Embryonic facial prominence (tissue), 1 donor: Measurements from ENCODE around the gene LKAAEAR1.

ENCODE experiments used
- DNase-seq: peaks from one replicate; pipeline ENCODE4 v3.0.0-alpha.2; 2016; ENCODE audit errors: extremely low spot score

The LKAAEAR1 gene

DNA sequence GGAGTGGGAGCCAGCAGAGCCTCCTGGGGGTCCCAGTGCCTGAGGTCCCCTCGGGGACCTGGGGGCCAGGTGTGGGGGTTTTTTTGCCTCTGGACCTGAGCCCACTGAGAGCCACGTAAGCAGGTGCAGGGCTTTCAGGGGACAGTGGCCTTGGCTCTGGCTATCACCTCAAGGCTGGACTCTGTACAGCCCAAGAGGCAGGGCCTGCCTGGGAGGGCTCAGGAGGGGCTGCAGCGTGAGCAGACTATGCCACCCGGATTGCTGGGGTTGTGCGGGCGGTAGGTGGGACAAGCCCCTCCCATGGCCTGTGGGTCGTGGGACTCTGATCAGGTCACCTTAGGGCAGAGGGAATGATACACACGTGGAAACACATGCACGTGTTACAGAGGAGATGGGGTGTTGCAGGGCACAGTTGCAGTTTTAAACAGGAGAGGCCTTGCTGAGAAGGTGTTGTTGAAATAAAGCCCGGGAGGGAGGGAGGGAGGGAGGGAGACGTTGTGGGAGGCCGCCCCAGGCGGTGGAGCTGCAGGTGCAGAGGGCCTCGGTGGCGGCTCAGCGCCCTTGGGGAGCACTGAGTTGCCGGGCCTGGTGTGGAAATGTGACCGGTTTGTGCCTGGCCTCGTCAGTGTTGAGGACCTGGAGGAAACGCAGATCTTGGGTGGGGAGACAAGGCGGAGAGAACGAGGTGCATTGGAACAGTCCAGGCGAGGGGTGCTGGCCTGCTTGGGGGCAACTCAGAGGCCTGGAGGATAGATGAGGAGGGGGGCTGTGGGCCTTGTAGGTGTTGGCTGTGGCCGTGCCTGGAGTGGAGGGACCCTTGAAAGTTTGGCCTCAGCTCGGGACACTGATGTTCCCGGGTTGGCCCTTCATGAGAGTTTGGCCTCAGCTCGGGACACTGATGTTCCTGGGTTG lies 18.9 kb downstream of the LKAAEAR1 start:
- no peak for DNase-seq

DNA sequence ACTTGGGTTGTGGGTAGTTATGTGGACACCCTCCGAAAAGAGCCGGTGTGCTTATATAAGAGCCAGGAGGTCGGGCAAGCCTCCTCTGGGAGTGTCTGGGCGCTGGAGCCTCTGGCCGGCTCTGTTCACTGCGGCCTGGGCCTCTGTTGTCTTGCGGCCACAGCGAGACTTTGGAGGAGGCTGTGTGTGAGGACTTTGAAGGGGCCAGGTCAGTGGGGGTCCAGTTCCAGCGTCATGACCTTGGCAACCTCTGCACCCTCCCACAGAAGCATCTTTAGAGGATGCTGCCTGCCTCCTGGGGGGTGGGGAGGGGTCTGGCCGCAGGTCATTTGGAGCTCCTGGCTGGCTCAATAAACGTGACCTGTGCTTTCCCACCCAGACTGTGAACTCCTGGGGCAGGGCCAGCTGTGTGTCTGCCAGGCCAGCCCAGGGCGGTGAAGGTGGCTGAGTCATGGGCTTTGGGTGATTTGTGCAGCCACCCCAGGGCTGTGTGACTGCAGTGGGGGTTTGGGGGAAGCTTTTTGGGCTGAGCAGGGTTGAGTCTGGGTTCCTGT lies 20.0 kb downstream of the LKAAEAR1 start:
- DNase-seq, result no peak

DNA sequence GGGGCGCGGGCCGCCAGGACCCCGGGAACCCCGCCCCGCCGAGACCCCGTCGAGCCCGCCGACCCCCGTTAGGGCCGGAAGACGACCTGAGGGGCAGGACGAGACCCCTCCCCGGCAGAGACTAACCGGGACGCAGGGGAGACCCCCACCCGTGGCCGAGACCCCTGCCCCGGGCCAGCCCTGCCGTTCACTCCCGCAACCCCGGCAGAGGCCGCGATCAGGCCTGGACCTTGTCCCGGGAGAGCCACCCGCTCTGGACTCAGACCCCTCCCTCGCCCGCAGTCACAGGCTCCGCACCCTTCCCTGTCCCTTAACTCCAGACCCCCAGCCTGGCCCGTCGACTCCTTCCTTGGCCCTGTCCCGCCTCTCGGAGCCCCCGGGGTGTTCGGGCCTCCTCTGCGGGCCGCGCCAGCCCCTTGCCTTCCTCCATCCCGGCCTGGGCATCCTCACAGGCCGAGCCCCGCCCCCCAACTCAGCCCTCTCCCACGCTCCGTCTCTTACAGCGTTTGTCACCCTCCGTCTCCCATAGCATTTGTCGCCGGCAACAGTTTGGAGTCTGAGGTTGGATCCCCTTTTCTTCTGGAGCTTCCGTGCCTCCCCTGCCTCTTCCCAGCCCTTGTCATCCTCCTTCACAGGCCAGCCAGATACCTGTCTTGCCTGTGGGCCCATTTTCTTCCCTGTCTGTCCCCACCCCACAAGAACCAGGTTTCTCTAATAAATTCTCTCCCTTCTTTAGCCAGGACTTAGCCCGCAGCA lies 20.6 kb downstream of the LKAAEAR1 start:
- DNase-seq, result no peak

DNA sequence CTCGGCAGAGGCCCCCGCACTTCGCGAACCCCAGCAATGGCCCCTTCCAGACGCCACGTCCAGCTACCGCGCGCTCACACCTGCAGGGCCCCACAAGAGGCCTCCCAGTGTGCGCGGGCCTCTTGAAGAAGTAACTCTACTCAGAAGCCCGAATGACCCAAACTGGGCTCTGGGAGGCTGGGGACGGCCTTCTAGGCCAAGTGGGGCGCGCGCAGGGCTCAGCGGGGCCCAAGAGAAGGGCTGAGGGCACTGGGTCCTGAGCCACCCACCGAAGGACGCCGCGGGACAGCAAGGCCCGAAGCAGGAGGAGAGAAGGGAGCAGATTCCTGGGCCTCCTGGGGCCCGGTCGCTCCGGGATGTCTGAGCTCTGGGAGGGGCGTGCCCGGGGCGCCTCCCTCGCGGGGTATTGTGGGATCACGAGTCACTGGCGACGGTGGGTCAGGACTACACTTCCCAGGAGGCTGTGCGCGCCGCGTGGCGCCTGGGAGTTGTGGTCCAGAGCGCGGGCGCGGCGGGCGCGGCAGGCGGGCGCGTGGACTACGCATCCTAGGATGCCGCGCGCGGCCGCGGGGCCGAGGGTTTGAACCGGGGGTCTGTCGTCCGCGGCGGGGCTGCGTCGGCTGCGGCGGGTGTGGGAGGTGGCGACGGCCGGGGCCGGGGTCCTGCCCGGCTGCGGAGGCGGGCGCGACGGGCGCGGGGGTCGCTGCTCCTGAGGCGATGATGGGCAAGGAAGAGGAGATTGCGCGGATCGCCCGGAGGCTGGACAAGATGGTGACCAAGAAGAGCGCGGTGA lies 21.4 kb downstream of the LKAAEAR1 start, which contains the start of gene TCEA2:
TSS of gene TCEA2 (plus strand) at position 603 of the 793 bp plus-strand sequence. CDS start at position 718, 115 bp downstream.
- peak; percentile 90 for DNase-seq

DNA sequence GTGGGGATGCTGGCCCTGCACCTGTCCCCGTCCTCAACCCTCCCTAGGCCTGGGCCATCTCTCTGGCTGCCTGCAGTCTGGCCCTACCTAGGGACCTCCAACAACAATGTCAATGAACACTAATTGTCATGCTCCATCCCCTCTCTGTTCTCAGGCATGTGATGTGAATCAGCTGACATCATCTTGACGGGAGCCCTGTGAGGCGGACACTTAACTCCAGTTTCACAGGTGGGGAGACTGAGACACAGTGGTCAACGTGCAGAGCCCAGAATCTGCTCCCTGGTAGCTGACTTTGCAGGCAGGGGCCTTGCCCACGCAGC lies 22.0 kb downstream of the LKAAEAR1 start:
- DNase-seq, result no peak

DNA sequence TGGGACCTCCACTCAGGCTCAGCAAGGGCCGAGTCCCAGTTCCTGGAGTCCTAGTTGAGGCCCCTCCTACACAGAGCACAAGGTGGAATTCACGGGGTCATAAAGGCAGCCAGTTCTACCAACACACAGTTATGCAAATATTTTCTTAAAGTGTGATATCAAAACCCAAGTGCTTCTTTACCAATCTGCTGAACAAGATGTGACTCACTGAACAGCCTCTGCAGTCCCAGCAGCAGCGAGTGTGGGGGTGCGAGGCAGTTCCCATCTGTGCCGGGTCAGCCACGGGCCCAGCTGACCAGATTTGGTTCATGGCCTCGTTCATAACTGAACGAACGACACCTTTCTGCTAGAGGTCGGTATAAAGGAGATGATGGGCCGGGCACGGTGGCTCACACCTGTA lies 25.7 kb downstream of the LKAAEAR1 start:
- DNase-seq, result no peak

DNA sequence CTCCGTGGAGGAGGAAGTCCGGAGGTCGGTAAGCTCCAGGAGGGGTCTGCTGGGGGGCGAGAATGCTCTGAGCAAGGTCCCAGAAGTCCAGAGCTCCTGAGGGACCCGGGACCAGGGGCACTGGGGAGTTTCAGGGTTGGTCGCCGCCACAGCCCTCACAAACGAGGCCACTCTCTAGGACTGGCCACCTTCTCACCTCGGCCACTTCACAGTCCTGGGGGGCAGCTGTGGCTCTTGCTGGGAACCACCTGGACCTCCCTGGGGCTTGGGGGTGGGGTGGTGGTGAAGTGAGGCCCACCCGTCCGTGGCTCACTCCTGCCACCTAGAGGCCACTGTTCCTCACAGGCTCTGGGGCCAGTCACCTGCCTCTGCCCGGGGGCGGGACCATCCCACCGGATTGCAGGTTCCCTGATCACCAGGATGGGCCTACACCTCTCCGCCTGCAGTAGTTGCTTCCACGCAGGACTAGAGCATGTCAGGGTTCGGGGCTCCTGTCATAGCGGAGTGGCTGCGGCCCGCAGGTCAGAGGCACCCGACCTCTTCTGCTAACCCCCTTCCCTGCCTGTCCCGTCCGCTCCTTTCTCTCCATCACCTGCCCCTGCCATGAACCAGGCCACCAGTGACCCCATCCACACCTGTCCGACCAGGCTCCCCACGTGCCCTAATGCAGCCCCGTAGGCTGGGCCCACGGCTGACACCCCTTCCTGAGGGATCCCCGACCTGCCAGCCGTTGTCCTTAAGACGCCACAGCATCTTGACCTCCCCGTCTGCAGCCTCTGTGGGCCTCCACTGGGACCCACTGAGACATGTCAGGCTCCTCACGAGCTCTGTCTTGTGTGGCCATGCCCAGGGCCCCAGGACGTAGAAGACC lies 26.3 kb downstream of the LKAAEAR1 start:
- DNase-seq, result no peak

DNA sequence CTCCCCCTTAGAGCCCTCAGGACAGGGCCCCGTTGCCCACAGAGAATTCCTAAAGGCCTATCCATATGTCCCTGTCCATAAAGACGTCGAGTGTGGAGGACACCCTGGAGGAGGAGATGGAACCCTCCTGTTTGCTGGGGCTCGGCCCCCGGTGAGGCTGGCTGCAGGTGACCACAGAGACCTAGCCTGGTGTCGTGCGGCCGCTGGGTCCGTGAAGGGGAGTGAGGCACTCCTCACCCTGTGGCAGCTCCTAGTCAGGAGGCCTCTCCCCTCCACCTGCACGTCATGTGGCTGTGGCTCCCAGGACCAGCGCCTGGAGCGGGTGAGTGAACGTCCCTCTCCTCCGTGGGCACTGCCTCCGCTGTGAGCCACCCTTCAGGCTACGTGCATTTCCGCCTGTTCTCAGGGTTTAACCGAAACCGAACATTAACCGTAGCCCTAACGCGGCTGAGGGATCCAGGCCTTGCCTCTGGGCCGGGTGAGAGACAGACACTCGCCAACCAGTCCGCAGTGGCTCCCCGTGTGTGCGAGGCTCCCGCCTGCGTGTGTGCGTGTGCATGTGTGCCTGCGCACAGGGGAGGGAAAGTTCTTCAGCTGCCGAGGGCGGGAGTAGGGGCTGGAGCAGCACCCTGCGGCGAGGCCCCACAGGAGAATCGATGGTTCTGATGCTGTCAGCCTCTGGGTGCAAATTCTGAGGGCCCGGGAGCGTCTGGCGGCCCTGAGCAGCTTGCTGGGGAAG lies 27.1 kb downstream of the LKAAEAR1 start:
- no peak for DNase-seq

DNA sequence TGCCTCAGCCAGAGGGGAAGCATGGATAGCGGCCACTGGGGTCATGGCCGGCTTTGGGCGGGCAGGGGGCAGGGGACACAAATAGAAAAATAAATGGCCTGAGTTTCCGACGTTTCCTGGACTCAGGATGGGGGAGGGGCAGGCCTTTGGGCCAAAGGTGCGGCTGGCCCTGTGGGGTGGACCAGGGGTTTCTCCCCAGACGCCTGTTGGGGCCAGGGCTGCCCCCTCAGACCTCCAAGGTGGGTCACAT lies 27.6 kb downstream of the LKAAEAR1 start:
- no peak for DNase-seq

DNA sequence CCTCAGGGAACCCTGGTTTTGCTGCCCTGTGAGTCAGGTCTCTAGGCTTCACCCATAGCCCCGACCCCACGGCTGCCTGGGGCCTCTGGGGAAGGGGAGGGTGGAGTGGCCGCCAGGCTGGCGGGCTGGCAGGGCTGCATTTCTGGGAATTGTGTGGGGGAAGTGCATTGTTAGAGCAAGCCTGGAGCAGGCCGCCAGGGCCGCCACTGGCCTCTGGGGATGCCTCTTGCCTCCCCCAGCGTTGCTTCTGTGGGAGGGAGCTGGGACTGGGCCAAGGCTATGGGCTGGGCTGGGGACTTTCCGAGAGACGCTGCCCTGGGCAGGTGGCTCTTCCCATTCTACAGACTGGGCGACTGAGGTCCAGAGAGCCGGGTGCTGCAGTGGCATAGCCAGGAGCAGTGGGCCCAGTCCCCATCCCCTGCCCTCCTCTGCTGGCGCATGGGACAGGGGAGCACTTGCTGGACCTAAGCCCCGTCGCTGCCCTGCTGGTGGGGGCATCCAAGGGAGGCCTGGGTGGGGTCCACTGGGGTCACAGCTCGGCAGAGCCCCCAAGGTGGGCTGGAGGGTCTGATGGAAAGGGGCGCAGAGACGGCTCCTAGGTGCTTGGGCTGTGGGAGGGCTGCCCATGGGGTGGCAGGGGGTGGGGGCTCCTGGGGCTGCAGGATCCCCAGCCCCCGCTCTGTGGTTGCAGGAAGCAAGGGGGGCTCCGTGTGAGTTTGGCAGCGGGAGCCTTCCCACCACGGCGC lies 28.1 kb downstream of the LKAAEAR1 start:
- no peak for DNase-seq

DNA sequence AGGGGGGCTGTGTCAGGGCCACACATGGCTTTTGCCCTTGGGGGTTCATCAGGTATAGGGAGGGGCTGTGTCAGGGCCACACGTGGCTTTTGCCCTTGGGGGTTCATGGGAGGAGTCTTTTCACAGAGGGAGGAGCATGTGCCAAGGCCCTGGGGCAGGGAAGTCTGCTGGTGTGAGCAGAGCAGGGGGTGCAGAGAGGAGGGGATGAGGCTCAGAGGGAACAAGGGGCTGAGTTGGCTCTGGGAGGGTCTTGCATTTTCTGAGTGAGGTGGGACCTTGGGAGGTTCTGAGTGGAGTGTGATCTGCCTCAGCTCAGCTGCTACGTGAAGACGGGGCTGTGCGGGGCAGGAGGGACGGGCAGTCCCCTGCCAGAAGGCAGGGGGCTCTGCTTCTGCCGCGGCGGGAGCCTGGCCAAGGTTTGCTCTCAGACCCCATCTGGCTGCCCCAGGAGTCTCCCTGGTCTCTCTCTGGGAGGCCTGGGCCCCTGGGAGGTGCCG lies 28.8 kb downstream of the LKAAEAR1 start:
- DNase-seq, result no peak

DNA sequence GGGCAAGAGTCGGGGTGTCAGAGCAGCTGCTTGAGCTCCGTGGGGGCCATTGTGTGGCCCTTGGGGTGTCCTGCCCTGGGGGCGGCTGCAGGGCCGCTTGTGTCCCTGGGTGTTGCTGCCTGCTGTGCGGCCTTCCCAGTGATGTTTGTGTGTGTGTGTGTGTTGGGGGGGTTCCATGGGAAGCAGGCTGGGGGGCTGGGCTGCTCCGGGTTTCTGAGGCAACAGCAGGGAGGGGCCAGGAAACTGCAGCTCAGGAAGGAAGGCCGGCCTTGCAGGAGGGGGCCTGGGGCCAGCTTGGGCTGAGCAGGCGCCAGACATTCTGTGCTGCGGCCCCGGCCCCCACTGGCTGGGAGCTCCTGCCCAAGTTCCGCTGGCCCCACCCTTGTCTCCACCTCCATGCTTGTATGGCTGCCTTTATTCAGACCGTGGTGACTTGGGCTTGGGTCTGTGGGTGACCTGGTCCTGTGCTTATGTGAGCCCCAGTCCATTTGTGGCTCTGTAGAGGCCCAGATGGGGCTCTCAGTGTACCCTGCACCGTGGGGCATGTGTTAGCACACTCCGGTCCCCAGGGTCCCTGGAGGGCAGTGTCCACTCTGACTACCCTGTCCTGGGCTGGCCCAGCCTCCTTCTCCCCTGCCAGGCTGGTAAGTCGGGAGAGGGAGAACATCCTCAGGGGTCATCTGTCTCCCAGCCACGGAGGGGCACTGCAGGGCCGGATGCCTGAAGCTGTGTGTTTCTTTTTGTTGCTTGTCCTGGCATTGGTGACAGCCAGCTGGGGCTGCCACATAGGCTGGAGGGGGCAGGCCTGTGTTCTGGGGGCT lies 30.1 kb downstream of the LKAAEAR1 start:
- DNase-seq, result no peak

DNA sequence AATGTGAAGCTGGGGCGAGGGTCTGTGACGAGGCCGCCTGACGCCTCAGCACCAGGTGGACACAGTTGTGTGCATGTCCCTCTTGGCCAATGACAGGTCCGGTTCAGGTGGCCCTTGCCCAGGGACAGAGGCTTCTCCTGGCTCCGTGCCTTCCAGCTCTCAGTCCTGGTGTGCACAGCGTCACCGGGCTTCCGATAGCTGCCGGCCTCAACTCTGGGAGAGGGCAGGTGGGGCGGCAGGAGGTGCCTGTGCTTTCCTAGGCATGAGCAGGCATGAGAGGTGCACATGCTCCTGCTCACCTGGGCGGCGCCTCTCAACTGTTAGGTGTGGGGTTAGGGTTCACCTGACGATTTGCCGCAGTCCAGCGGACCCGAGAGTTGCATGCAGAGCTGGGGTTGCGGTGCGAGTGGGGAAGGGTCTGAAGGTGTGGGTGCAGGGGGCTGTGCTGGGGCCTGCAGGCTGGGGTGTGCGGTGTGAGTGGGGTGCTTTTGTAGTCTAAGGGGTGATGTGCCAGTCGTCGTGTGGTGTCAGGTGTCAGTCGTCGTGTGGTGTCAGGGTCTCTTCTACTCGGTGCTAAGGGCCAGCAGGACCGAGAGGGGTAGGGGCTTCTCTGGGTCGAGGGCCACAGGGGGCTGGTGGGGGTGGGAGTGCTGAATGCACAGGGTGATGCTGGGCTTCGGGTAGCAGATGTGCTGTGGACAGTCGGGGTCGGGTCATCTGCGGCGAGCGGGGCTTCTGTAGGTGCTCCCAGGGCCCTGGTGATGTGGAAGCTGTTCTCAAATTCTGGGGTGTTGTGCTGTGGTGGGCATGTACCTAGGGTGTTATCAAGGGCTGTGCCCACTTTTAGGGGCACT lies 31.0 kb downstream of the LKAAEAR1 start:
- no peak for DNase-seq

DNA sequence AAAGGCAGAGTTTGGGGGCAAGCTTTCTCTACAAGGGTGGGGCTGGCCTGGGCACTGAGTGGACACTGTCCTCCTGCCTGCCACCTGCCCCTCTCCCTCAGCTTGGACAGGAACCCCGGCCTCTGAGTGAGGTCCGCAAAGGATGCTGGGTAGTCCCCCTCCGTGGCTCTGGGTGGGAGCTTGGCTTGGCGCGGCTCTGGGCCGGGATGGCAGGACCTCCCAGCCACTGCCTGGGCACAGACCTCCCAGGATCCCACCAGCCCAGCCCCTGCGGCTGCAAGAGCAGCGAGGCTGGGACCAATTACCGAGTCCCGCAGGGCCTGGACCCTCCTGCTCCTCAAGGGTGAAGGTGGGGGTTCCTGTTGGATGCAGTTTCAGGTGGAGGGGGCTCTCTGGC lies 31.9 kb downstream of the LKAAEAR1 start:
- DNase-seq, result no peak

DNA sequence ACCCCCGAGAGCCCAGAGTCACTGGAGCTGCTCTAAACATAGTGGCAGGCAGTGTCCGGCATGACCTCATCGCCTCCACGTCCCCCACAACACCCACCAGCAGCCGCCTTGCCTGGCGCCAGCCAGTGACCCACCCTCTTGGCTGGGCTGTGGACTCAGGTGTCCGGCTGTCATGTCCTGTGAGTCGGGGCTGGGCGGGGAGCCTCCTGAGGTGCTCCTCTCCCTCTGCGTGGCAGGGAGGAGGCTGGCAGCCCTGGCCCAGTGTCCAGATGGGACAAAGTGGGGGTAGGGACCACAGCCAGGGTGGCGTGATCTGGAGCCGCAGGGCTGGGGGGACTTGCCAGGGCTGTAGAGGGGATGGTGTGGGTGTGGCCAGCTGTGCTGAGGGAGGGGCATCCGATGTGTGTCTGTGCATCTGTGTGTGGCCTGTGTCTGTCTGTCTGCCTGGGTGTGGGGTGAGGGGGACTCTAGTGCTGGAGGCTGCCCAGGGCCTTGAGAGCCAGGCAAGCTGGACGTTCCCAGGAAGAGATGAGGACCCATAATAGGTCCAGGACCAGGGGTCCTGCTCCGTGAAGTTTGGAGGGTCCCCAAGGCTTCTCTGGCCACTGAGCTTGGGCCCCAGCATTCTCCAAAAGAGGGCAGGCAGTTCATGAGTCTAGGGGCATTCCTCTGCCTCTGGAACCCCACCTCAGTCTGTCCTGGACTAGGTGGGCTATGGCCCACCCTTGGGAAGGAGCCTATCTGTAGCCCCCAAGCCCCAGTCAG lies 32.5 kb downstream of the LKAAEAR1 start:
- DNase-seq, result no peak

DNA sequence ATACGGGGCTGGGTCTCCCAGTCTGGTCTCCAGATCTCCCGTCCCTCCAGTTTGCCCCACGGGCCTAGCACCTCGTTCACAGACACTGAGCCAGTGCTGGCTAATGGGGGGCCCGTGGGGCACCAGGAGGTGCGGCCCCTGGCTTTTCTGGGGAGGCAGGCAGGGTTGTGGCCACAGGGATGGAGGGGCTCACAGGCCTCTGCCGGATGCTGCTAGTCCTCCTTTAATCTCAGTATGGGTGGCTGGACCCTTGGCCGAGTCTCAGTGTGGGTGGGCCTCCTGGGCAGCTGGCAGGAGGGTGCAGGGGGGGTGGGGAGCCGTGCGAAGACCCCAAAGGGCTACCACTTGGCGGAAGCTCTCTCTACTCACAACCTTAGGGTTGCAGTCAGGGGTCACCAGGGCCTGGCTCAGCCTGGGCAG lies 33.2 kb downstream of the LKAAEAR1 start:
- no peak for DNase-seq
